GM12878 (cell line): ENCODE data around the gene ACKR1.

Experiments used
- CTCF ChIP-seq, 3 experiments: IDR thresholded peaks in 2 of 3; conservative IDR thresholded peaks in 1 of 3; 2 replicates each; pipeline ENCODE4 v1.5.1; 2011; ENCODE audit warnings: low read depth in 3 of 3, low read length in 3 of 3, mild to moderate bottlenecking in 3 of 3, control low read depth in 2 of 3, moderate library complexity in 2 of 3, inconsistent platforms in 1 of 3, mixed read lengths in 1 of 3; ENCODE audit not compliant: control insufficient read depth in 2 of 3, insufficient read depth in 1 of 3; ENCODE audit errors: extremely low read depth in 1 of 3
- EED ChIP-seq: sonication (generic); IDR thresholded peaks from 2 replicates; pipeline ENCODE4 v1.6.1; 2016; ENCODE audit warnings: antibody characterized with exemption, low read depth
- EP300 ChIP-seq, 2 experiments: fragments of 150-350 bp in 1 of 2; IDR thresholded peaks; 2 replicates each; pipeline ENCODE4 v1.6.1; 2011 to 2012; ENCODE audit warnings: low read depth in 2 of 2, low read length in 2 of 2, borderline replicate concordance in 1 of 2, improper control_type of control experiment in 1 of 2, inconsistent platforms in 1 of 2; ENCODE audit not compliant: control insufficient read depth in 1 of 2
- ESRRA ChIP-seq: IDR thresholded peaks from 2 replicates; pipeline ENCODE4 v1.6.1; 2012; ENCODE audit warnings: mild to moderate bottlenecking, low read length, improper control_type of control experiment
- EZH2 ChIP-seq: IDR thresholded peaks from 2 replicates; pipeline ENCODE4 v1.6.1; 2012; ENCODE audit warnings: low read depth, mild to moderate bottlenecking, control low read depth, inconsistent platforms, low read length, borderline replicate concordance; ENCODE audit not compliant: control insufficient read depth
- SP1 ChIP-seq: IDR thresholded peaks from one replicate; pipeline ENCODE4 v1.6.1; 2011; ENCODE audit warnings: low read depth, low read length

- TF ChIP-seq EED (no peak), ESRRA (no peak), SP1 (no peak), EZH2 (no peak), CTCF (IDR thresholded peaks at IDR 0.05 in 2 of 3, conservative IDR thresholded peaks at IDR 0.05 in 1 of 3; ENCODE audit: control insufficient read depth in 2 of 3, extremely low read depth in 1 of 3, insufficient read depth in 1 of 3, low read depth in 3 of 3, low read length in 3 of 3) (no peak), EP300 (IDR thresholded peaks at IDR 0.05; ENCODE audit: borderline replicate concordance in 1 of 2, control insufficient read depth in 1 of 2, low read depth in 2 of 2, low read length in 2 of 2) (no peak)
Observed at GRCh38 chr1:159185121-159185520, 19.6 kb upstream of the ACKR1 start.
